ENCODE data around the gene CEP170.
"Not testable (repeated sequence)": the region's sequence is repeated elsewhere in the genome, so short reads cannot be mapped to it uniquely, and the experiment has no call there.

DNA sequence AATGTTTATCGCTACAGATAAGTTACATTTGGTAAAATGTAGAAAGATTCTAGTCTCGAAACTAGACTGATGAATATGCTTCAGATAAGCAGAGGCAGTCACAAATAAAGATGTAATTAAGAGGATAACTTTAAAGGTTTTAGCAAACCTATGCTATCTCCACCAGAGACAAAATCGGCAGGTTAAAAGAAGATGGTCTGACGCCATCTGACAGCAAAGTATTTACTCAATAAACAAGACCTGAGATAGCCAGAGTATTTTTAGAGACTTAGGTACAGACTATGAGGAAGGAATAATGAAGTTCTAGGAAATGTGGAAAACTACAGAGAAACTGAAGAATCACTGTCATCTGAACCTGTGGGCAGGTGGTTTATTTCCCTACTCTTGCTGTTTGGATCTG is 106.0 kb downstream of the CEP170 start:
- TF ChIP-seq, protein P1, sequence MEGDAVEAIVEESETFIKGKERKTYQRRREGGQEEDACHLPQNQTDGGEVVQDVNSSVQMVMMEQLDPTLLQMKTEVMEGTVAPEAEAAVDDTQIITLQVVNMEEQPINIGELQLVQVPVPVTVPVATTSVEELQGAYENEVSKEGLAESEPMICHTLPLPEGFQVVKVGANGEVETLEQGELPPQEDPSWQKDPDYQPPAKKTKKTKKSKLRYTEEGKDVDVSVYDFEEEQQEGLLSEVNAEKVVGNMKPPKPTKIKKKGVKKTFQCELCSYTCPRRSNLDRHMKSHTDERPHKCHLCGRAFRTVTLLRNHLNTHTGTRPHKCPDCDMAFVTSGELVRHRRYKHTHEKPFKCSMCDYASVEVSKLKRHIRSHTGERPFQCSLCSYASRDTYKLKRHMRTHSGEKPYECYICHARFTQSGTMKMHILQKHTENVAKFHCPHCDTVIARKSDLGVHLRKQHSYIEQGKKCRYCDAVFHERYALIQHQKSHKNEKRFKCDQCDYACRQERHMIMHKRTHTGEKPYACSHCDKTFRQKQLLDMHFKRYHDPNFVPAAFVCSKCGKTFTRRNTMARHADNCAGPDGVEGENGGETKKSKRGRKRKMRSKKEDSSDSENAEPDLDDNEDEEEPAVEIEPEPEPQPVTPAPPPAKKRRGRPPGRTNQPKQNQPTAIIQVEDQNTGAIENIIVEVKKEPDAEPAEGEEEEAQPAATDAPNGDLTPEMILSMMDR (IDR thresholded peaks at IDR 0.05; ENCODE audit: low read length): not testable (repeated sequence)
- TF ChIP-seq EZH2 (IDR thresholded peaks at IDR 0.05; ENCODE audit: borderline replicate concordance, low read length): not testable (repeated sequence)
